ENCODE data around the gene MPRIP.

DNA sequence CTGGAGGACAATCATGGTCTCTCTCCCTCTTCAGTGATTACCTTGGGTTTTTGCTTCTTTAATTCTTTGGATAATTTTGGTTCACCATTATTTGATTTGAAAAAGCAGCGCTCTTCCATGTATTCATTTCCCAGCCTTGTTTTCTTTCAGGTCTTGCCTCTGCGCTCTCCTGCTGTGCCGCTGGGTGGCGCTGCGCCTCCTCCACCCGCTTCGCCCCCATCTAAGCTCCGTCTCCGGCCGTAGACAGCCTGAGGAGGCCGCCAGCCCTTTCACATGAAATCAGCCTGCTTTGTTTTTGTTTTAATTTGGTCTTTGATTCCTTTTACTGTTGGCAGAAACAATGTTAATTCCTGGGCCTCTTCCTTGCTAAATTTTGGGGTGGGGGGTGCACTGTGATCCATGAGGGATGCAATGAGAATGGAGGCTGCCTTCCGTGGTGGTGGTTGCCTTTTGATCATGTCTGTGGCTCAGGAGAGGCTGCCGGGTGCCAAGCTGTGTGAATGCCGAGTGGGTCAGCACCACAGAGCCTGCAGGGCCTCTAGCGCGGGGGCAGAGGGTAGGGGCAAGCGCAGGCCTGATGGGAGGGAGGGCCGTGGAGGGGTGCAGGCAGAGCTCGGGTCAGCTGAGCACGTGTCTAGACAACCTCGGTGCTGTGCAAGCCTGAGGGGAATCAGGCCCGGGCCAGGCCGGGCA lies 99.7 kb downstream of the MPRIP start:
- TF ChIP-seq, protein P1, sequence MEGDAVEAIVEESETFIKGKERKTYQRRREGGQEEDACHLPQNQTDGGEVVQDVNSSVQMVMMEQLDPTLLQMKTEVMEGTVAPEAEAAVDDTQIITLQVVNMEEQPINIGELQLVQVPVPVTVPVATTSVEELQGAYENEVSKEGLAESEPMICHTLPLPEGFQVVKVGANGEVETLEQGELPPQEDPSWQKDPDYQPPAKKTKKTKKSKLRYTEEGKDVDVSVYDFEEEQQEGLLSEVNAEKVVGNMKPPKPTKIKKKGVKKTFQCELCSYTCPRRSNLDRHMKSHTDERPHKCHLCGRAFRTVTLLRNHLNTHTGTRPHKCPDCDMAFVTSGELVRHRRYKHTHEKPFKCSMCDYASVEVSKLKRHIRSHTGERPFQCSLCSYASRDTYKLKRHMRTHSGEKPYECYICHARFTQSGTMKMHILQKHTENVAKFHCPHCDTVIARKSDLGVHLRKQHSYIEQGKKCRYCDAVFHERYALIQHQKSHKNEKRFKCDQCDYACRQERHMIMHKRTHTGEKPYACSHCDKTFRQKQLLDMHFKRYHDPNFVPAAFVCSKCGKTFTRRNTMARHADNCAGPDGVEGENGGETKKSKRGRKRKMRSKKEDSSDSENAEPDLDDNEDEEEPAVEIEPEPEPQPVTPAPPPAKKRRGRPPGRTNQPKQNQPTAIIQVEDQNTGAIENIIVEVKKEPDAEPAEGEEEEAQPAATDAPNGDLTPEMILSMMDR (IDR thresholded peaks at IDR 0.05): peak; percentile 92
- TF ChIP-seq NR1H2 (CRISPR knock-in tag; IDR thresholded peaks at IDR 0.05): no peak
